ENCODE data around the gene OGA.

Gene OGA

GRCh38 chr10:101832325-101832771 lies 14.1 kb upstream of the OGA start:
- no peaks in the 10 kb centered on the region for H3K36me3 ChIP-seq (ENCODE audit: control insufficient read depth, insufficient read depth, low read length)
- no peak overlapping the region for H3K9ac ChIP-seq (ENCODE audit: low read depth, low read length)
- H3K27me3 ChIP-seq (ENCODE audit: control insufficient read depth, insufficient read depth, low read length), result no peaks in the 10 kb centered on the region
- H3K4me1 ChIP-seq (ENCODE audit: control insufficient read depth, insufficient read depth, low read length), result peaks cover 9% of the 10 kb centered on the region
- no peak overlapping the region for H3K4me3 ChIP-seq (ENCODE audit: low read depth, low read length)
- no peaks in the 10 kb centered on the region for H3K9me3 ChIP-seq (ENCODE audit: control insufficient read depth, insufficient read depth, low read length)

- Histone ChIP-seq H3K9me3 (ENCODE audit: control insufficient read depth, insufficient read depth, low read length) (no peaks in the 10 kb centered on the region), H3K9ac (ENCODE audit: low read depth, low read length) (no peak overlapping the region), H3K36me3 (ENCODE audit: control insufficient read depth, insufficient read depth, low read length) (no peaks in the 10 kb centered on the region), H3K4me3 (ENCODE audit: low read depth, low read length) (peak overlapping the region; percentile 59), H3K27me3 (ENCODE audit: control insufficient read depth, insufficient read depth, low read length) (no peaks in the 10 kb centered on the region), H3K4me1 (ENCODE audit: control insufficient read depth, insufficient read depth, low read length) (peaks cover 9% of the 10 kb centered on the region)
Measured at GRCh38 chr10:101831169-101831811, 13.0 kb upstream of the OGA start.

- peaks cover 5% of the 10 kb centered on the region for H3K4me1 ChIP-seq (ENCODE audit: control insufficient read depth, insufficient read depth, low read length)
- peak overlapping the region; percentile 59 for H3K4me3 ChIP-seq (ENCODE audit: low read depth, low read length)
- H3K27me3 ChIP-seq (ENCODE audit: control insufficient read depth, insufficient read depth, low read length), result no peaks in the 10 kb centered on the region
- H3K9me3 ChIP-seq (ENCODE audit: control insufficient read depth, insufficient read depth, low read length), result no peaks in the 10 kb centered on the region
- no peaks in the 10 kb centered on the region for H3K36me3 ChIP-seq (ENCODE audit: control insufficient read depth, insufficient read depth, low read length)
- H3K9ac ChIP-seq (ENCODE audit: low read depth, low read length), result no peak overlapping the region
Measured at GRCh38 chr10:101830322-101831168, 12.3 kb upstream of the OGA start.

- Histone ChIP-seq H3K4me3 (ENCODE audit: low read depth, low read length) (peak overlapping the region; percentile 59), H3K9me3 (ENCODE audit: control insufficient read depth, insufficient read depth, low read length) (no peaks in the 10 kb centered on the region), H3K4me1 (ENCODE audit: control insufficient read depth, insufficient read depth, low read length) (peaks cover 4% of the 10 kb centered on the region), H3K27me3 (ENCODE audit: control insufficient read depth, insufficient read depth, low read length) (no peaks in the 10 kb centered on the region), H3K36me3 (ENCODE audit: control insufficient read depth, insufficient read depth, low read length) (no peaks in the 10 kb centered on the region), H3K9ac (ENCODE audit: low read depth, low read length) (no peak overlapping the region)
Measured at GRCh38 chr10:101829561-101830315, 11.5 kb upstream of the OGA start.

GRCh38 chr10:101828766-101829551 lies 10.7 kb upstream of the OGA start:
- peaks cover 4% of the 10 kb centered on the region for H3K4me1 ChIP-seq (ENCODE audit: control insufficient read depth, insufficient read depth, low read length)
- H3K9ac ChIP-seq (ENCODE audit: low read depth, low read length), result no peak overlapping the region
- peak overlapping the region; percentile 45 for H3K4me3 ChIP-seq (ENCODE audit: low read depth, low read length)
- no peaks in the 10 kb centered on the region for H3K9me3 ChIP-seq (ENCODE audit: control insufficient read depth, insufficient read depth, low read length)
- no peaks in the 10 kb centered on the region for H3K36me3 ChIP-seq (ENCODE audit: control insufficient read depth, insufficient read depth, low read length)
- H3K27me3 ChIP-seq (ENCODE audit: control insufficient read depth, insufficient read depth, low read length), result no peaks in the 10 kb centered on the region

GRCh38 chr10:101827919-101828600 lies 9.8 kb upstream of the OGA start:
- Histone ChIP-seq H3K9me3 (ENCODE audit: control insufficient read depth, insufficient read depth, low read length) (no peaks in the 10 kb centered on the region), H3K27me3 (ENCODE audit: control insufficient read depth, insufficient read depth, low read length) (no peaks in the 10 kb centered on the region), H3K4me1 (ENCODE audit: control insufficient read depth, insufficient read depth, low read length) (peaks cover 4% of the 10 kb centered on the region), H3K4me3 (ENCODE audit: low read depth, low read length) (no peak overlapping the region), H3K9ac (ENCODE audit: low read depth, low read length) (no peak overlapping the region), H3K36me3 (ENCODE audit: control insufficient read depth, insufficient read depth, low read length) (no peaks in the 10 kb centered on the region)

- no peaks in the 10 kb centered on the region for H3K27me3 ChIP-seq (ENCODE audit: control insufficient read depth, insufficient read depth, low read length)
- H3K9me3 ChIP-seq (ENCODE audit: control insufficient read depth, insufficient read depth, low read length), result no peaks in the 10 kb centered on the region
- H3K36me3 ChIP-seq (ENCODE audit: control insufficient read depth, insufficient read depth, low read length), result no peaks in the 10 kb centered on the region
- no peak overlapping the region for H3K9ac ChIP-seq (ENCODE audit: low read depth, low read length)
- H3K4me1 ChIP-seq (ENCODE audit: control insufficient read depth, insufficient read depth, low read length), result peaks cover 4% of the 10 kb centered on the region
- H3K4me3 ChIP-seq (ENCODE audit: low read depth, low read length), result no peak overlapping the region
Measured at GRCh38 chr10:101826852-101827434, 8.7 kb upstream of the OGA start.

GRCh38 chr10:101824736-101825135 lies 6.5 kb upstream of the OGA start:
- Histone ChIP-seq H3K9ac (ENCODE audit: low read depth, low read length) (no peak overlapping the region), H3K4me3 (ENCODE audit: low read depth, low read length) (no peak overlapping the region), H3K27me3 (ENCODE audit: control insufficient read depth, insufficient read depth, low read length) (no peaks in the 10 kb centered on the region), H3K9me3 (ENCODE audit: control insufficient read depth, insufficient read depth, low read length) (no peaks in the 10 kb centered on the region), H3K36me3 (ENCODE audit: control insufficient read depth, insufficient read depth, low read length) (no peaks in the 10 kb centered on the region), H3K4me1 (ENCODE audit: control insufficient read depth, insufficient read depth, low read length) (peaks cover under 1% of the 10 kb centered on the region)

- Histone ChIP-seq H3K9ac (ENCODE audit: low read depth, low read length) (peak overlapping the region; percentile 67), H3K4me3 (ENCODE audit: low read depth, low read length) (peak overlapping the region; percentile 99), H3K4me1 (ENCODE audit: control insufficient read depth, insufficient read depth, low read length) (peaks cover 5% of the 10 kb centered on the region), H3K36me3 (ENCODE audit: control insufficient read depth, insufficient read depth, low read length) (no peaks in the 10 kb centered on the region), H3K9me3 (ENCODE audit: control insufficient read depth, insufficient read depth, low read length) (no peaks in the 10 kb centered on the region), H3K27me3 (ENCODE audit: control insufficient read depth, insufficient read depth, low read length) (no peaks in the 10 kb centered on the region)
Measured at GRCh38 chr10:101818872-101819633, 809 bp upstream of the OGA start.
